GM06990 (cell line): Measurements from ENCODE around the gene STXBP4.

Experiments
- DNase-seq: peaks from one replicate; pipeline ENCODE4 v3.0.0-alpha.2; 2011; ENCODE audit not compliant: insufficient read length; ENCODE audit errors: extremely low read depth
- H3K27me3 ChIP-seq: replicated peaks from 2 replicates; pipeline ENCODE4 v1.6.0; 2011; ENCODE audit warnings: low read length; ENCODE audit not compliant: control insufficient read depth, insufficient read depth
- H3K36me3 ChIP-seq: 2 replicates; pipeline ENCODE4 v1.5.1; 2011; ENCODE audit warnings: low read length; ENCODE audit not compliant: control insufficient read depth, insufficient read depth
- H3K4me3 ChIP-seq: replicated peaks from 2 replicates; pipeline ENCODE4 v1.5.1; 2011; ENCODE audit warnings: low read depth, mild to moderate bottlenecking, control low read depth, low read length
- CTCF ChIP-seq: IDR thresholded peaks from 2 replicates; pipeline ENCODE4 v1.5.1; 2011; ENCODE audit warnings: low read length, control low read depth, mild to moderate bottlenecking, inconsistent platforms; ENCODE audit not compliant: insufficient read depth, poor library complexity, severe bottlenecking

STXBP4 gene

GRCh38 chr17:55198690-55199370 is 230.3 kb downstream of the STXBP4 start:
- H3K27me3 ChIP-seq: no peaks in the 10 kb centered on the region
- no peak for TF ChIP-seq CTCF
- DNase-seq: no peak
- no peaks in the 10 kb centered on the region for H3K36me3 ChIP-seq
- no peak overlapping the region for H3K4me3 ChIP-seq

GRCh38 chr17:55200904-55201303 is 232.3 kb downstream of the STXBP4 start:
- Histone ChIP-seq H3K27me3 (no peaks in the 10 kb centered on the region), H3K4me3 (no peak overlapping the region), H3K36me3 (no peaks in the 10 kb centered on the region)
- DNase-seq: no peak
- TF ChIP-seq CTCF: no peak

GRCh38 chr17:55201308-55201932 is 232.9 kb downstream of the STXBP4 start:
- no peak for TF ChIP-seq CTCF
- no peaks in the 10 kb centered on the region for H3K27me3 ChIP-seq

GRCh38 chr17:55202896-55203295 is 234.3 kb downstream of the STXBP4 start:
- no peaks in the 10 kb centered on the region for H3K36me3 ChIP-seq
- H3K4me3 ChIP-seq: no peak overlapping the region
- no peak for DNase-seq
- no peak for TF ChIP-seq CTCF
- no peaks in the 10 kb centered on the region for H3K27me3 ChIP-seq

More at GRCh38 chr17:55201308-55201932, 232.9 kb downstream of the STXBP4 start:
- Histone ChIP-seq H3K4me3 (no peak overlapping the region), H3K36me3 (no peaks in the 10 kb centered on the region)
- no peak for DNase-seq

- Histone ChIP-seq H3K36me3 (no peaks in the 10 kb centered on the region), H3K27me3 (no peaks in the 10 kb centered on the region), H3K4me3 (no peak overlapping the region)
- DNase-seq: no peak
- TF ChIP-seq CTCF: no peak
Measured at GRCh38 chr17:55208078-55208812, 239.7 kb downstream of the STXBP4 start.
